GM21447 (cell line): ENCODE measurements around the gene SPAG16.

ENCODE experiments used
- ATAC-seq: cut with Tn5 transposase; IDR thresholded peaks from one replicate; pipeline ENCODE4 v1.9.1; 2021; ENCODE audit not compliant: unreplicated experiment

SPAG16 gene

GRCh38 chr2:213284105-213285090 lies at the start of gene SPAG16:
SPAG16 (plus strand) TSS chr2:213284464.
- ATAC-seq, result peak; percentile 99

GRCh38 chr2:213234641-213235040 lies 49.6 kb upstream of the SPAG16 start:
- no peak for ATAC-seq

GRCh38 chr2:213235741-213236140 lies 48.5 kb upstream of the SPAG16 start:
- no peak for ATAC-seq

GRCh38 chr2:213237251-213237650 lies 47.0 kb upstream of the SPAG16 start:
- ATAC-seq, result no peak

GRCh38 chr2:213237787-213238186 lies 46.5 kb upstream of the SPAG16 start:
- no peak for ATAC-seq

GRCh38 chr2:213238753-213239495 lies 45.3 kb upstream of the SPAG16 start:
- ATAC-seq, result peak; percentile 39

- ATAC-seq, result no peak
These were observed 42.4 kb upstream of the SPAG16 start for GRCh38 chr2:213241817-213242216.

GRCh38 chr2:213242653-213243052 lies 41.6 kb upstream of the SPAG16 start:
- ATAC-seq, result no peak

GRCh38 chr2:213243189-213244044 lies 40.8 kb upstream of the SPAG16 start:
- no peak for ATAC-seq

- ATAC-seq, result peak; percentile 42
These were observed 37.6 kb upstream of the SPAG16 start for GRCh38 chr2:213246497-213247281.

- no peak for ATAC-seq
These were observed 36.7 kb upstream of the SPAG16 start for GRCh38 chr2:213247566-213247965.

GRCh38 chr2:213248637-213249036 lies 35.6 kb upstream of the SPAG16 start:
- ATAC-seq, result no peak

- ATAC-seq, result no peak
These were observed 34.8 kb upstream of the SPAG16 start for GRCh38 chr2:213249502-213249901.

GRCh38 chr2:213251618-213252017 lies 32.6 kb upstream of the SPAG16 start:
- ATAC-seq, result peak; percentile 76

GRCh38 chr2:213252206-213252605 lies 32.1 kb upstream of the SPAG16 start:
- ATAC-seq, result no peak

GRCh38 chr2:213253162-213253561 lies 31.1 kb upstream of the SPAG16 start:
- ATAC-seq, result no peak

GRCh38 chr2:213259266-213259665 lies 25.0 kb upstream of the SPAG16 start:
- no peak for ATAC-seq

GRCh38 chr2:213261237-213261636 lies 23.0 kb upstream of the SPAG16 start:
- no peak for ATAC-seq

- no peak for ATAC-seq
These were observed 22.5 kb upstream of the SPAG16 start for GRCh38 chr2:213261715-213262114.

- no peak for ATAC-seq
These were observed 18.6 kb upstream of the SPAG16 start for GRCh38 chr2:213265679-213266078.
